T follicular helper cell (primary cell): ENCODE measurements around the gene PAFAH1B2.
"Not testable (repeated sequence)": the region's sequence is repeated elsewhere in the genome, so short reads cannot be mapped to it uniquely, and the experiment has no call there.

Source experiments
- DNase-seq: peaks from one replicate; pipeline ENCODE4 v3.0.0-alpha.2; 2020; ENCODE audit warnings: low read depth

PAFAH1B2 gene

GRCh38 chr11:117127171-117127901 lies 16.8 kb upstream of the PAFAH1B2 start:
- DNase-seq: no peak

DNA sequence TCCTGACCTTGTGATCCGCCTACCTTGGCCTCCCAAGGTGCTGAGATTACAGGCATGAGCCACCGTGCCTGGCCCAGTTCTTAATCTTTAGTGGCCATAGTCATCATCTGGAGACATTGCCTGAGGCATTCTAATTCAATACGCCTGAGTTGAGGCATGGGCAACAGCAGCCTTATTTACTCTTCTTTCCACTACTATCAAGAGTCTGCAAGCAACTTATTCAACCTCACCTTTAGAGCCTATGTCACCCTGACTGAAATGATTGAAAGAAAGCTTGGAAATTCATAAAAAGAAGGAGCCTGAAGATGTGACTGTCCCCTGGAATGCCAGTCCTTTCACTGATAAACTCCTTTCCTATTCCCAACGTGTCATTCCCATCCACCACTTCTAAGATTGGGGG lies 15.8 kb upstream of the PAFAH1B2 start:
- no peak for DNase-seq

DNA sequence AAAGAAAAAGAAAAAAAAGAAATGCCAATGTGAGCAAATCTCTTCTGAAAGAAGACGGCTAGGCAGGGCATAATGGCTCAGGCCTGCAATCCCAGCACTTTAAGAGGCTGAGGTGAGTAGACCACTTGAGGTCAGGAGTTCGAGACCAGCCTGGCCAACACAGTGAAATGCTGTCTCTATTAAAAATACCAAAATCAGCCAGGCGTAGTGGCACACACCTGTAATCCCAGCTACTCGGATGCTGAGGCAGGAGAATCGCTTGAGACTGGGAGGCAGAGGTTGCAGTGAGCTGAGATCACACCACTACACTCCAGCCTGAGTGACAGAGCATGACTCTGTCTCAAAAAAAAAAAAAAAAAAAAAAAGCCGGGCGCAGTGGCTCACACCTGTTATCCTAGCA lies 13.7 kb upstream of the PAFAH1B2 start:
- not testable (repeated sequence) for DNase-seq

GRCh38 chr11:117130879-117131278 lies 13.2 kb upstream of the PAFAH1B2 start:
- no peak for DNase-seq

DNA sequence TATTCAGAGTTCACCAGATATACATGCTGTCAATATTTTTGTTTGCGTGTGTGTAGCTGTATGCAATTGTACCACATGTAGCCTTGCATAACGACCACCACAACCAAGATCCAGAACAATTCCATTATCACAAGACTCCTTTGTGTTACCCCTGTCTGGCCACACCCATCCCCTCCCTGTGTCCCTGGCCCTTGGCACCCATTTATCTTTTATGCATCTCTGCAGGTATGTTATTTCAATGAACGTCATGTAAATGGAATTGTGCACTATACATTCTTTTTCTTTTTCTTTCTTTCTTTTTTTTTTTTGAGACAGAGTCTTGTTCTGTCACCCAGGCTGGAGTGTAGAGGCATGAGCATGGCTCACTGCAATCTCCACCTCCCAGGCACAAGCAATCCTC lies 9.7 kb upstream of the PAFAH1B2 start:
- no peak for DNase-seq

DNA sequence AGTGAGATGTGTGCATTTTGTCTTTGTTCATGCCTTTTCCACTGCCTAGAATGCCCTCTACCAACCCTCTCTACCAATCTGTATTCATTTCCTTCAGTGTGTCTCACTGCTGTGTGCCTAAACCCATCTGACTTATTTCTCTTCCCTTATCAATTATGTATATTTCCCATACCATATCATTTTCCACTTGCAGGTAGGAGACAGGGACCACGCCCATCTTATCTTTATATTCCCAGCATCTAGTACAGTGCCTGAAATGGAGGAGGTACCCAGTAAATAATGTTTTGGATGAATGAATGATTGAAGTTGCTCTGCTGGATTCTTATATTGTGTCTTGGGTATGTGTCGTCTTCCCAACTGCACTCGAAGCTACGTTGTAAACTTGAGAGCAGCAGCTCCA lies 9.1 kb upstream of the PAFAH1B2 start:
- not testable (repeated sequence) for DNase-seq

DNA sequence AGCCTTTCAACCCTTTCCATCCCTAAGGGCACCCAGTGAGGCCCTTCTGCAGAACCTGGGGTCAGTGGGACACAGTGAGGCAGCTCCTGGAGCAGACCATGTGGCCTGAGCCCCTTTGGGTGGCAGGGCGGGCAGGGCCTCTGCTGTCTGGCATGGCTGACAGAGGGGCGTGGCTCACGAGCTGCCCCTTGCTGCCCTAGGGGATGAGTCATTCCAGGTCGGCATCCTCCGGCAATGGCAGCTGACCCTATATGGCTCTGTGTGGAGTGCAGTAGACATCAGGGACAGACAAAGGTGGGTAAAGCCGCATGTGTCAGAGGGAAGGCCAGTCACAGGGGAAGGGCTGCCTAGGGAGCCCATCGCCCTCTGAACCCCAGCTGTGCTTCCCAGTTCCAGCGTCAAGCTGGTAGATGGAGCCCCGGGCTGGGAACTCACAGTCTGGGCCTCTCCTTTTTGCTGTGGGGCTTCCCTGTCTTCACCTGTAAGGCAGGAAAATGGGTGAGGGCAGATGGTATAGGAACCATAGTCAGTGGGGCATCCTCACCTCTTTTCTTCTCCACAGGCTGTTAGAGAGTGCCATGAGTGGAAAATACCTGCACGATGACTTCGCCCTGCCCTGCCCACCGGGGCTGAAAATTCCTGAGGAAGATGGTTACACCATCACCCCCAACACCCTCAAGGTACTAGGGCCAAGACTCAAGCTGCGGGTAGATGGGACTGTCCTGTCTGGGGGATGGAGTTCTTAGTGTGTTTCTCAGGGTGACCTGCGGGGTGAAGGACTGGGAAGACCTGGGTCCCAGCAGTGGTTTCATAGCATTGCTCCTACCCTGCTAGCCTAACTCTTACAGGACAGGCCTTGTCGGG lies 6.6 kb upstream of the PAFAH1B2 start:
- DNase-seq: not testable (repeated sequence)

DNA sequence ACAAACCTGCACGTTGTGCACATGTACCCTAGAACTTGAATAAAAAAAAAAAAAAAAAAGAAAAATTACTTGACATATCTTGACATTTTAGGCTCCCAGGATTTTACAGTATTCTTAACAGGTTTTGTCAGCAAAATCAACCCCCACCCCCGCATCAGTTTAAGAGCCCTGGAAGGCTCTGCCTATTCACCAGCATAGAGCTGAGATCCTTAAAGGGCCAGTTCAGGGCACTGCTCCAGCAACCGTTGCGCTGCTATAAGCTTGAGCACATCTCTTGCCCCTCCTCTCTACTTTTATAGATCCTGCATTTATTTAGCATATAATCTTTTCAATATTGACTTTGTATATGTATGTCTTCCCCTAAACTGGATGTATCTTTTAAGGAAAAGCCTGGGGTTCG lies 697 bp upstream of the PAFAH1B2 start:
- no peak for DNase-seq

DNA sequence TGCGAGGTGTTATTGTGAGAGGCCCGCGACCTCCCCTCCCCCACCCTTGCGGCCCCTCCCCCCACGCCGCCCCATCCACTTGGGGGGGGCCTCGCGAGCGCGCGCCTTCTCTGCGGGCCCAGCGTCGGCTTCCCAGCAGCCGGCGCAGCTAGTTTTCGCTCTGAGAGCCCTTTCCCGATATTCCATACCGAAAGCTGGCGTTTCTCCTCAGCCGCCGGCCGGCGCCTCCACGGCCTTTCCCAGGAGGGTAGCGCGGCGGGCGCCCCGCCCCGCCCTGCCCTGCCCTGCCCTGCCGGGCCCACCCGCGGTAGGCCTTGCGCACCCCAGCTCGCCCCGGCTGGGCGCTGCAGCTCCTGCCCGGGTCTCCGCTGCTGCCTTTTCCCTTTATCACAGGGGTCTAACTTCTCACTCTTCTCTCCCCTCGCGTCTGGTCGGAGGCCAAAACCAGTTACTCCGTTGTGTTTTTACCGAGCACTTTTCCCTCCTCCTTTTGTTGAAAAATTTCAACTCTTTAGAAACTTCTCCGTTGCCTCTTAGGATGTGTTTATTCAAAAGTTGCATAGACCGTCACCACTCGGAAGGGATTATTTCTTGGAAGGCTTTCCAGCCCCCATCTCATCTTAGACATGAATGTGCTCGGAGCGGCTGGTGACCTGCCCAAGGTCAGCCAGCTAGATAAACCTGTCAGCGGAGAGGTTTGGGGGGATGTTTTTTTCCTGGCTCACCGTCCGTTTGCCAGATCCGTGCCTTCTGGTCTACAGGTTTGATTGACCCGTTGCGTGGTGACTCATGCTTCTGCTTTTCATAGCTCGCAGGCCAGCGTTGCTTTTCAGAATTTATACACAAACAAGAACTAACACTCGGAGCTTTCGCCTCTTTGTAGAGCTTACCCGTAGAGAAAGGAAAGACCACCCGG lies 648 bp downstream of the PAFAH1B2 start:
- DNase-seq: no peak

DNA sequence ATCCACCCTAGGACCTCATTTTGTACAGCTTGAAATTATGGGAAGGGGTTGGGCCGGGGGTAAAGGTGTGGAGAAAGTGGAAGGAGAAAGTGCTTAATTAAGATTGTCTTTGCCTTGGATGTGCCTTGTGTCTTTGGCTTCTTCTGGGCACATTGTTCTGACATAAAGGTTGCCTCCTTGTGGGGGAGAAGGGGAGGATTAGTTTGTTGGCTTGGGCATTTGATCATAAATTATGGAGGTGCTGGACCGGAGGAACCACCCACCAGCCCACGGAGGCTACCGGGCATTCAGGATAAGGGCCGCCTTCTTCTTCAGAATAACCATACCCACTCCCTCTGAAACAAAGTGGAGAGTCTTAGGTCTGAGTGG lies 1.3 kb downstream of the PAFAH1B2 start:
- no peak for DNase-seq

DNA sequence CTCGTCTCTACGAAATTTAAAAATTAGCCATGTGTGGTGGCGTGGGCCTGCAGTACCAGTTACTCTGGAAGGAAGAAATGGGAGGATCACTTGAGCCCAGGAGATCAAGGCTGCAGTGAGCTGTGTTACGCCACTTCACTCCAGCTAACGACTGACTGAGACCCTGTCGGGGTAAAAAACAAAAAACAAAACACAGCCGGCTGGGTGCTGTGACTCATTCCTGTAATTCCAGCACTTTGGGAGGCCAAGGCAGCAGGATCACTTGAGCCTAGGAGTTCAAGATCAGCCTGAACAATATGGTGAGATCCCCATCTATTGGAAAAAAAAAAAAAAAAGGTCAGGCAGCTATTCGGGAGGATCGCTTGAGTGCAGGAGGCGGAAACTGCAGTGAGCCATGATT lies 2.4 kb downstream of the PAFAH1B2 start:
- no peak for DNase-seq

GRCh38 chr11:117152066-117152465 lies 8.0 kb downstream of the PAFAH1B2 start:
- no peak for DNase-seq

DNA sequence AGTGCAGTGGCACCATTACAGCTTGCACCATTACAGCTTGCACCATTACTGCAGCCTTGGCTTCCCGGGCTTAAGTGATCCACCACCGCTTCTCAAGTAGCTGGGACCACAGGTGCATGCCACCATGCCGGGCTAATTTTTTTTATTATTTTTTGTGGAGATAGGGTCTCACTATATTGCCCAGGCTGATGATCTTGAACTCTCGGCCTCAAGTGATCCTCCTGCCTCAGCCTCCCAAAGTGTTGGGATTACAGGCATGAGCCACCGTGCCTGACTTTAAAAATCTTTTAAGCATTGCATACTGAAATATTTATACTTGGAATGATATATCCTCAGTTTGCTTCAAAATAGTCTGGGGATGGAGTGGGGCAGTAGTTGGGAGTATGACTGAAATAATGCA lies 10.4 kb downstream of the PAFAH1B2 start:
- DNase-seq: no peak

- DNase-seq: no peak
Observed at GRCh38 chr11:117157507-117157906, 13.4 kb downstream of the PAFAH1B2 start.

DNA sequence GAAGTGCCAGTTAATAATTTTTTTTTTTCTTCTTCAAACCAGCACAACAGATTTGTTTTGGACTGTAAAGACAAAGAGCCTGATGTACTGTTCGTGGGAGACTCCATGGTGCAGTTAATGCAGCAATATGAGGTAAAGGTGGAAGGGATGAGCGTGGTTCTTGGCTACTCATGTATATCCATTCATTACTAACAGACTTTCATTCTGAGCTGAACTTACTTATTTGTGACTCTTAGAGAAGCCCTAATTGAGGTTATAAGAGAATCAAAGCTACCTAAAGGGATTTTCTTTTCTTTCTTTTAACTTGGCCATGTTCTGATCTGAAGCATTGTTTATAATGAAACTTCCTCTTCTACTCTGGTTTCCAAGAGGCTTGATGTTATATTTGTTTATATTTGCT lies 15.8 kb downstream of the PAFAH1B2 start:
- no peak for DNase-seq

DNA sequence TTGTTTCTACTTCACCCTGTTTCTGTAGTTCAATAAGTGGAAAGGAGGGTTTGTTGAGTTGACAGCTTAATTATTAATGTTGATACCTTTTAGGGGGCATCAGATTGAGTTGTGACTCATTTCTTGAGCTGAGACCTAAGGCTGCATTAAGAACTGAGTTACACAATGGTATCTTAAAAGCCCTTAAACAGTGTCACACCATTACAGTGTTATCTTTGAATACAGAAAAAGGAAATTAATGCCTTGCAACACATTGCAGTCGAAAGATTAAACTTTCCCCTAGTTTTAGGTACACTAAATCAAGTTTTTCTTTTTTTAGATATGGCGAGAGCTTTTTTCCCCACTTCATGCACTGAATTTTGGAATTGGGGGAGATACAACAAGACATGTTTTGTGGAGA lies 16.7 kb downstream of the PAFAH1B2 start:
- no peak for DNase-seq

- no peak for DNase-seq
Observed at GRCh38 chr11:117166491-117166890, 22.4 kb downstream of the PAFAH1B2 start.

GRCh38 chr11:117169736-117170135 lies 25.6 kb downstream of the PAFAH1B2 start:
- no peak for DNase-seq

DNA sequence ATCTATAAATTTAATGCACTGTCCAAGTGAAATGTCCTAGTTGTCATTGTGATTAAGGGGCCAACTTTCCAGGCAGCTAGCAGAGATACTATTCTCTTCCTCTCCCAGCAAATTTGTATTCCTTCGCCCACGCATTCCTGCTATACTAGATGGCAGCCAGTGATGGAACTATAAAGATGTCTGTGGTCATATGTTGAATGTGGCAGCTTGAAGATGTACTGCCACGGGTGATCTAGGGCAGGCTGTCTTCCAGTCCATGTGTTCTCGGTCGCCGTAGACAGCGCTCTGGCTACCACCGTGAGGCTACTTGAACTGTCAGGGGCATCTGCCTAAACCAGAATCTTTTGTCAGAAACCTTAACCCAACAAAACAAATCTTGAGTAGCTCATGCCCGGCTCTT lies 26.1 kb downstream of the PAFAH1B2 start:
- DNase-seq: no peak

- DNase-seq: no peak
Observed at GRCh38 chr11:117171007-117171403, 26.9 kb downstream of the PAFAH1B2 start.

DNA sequence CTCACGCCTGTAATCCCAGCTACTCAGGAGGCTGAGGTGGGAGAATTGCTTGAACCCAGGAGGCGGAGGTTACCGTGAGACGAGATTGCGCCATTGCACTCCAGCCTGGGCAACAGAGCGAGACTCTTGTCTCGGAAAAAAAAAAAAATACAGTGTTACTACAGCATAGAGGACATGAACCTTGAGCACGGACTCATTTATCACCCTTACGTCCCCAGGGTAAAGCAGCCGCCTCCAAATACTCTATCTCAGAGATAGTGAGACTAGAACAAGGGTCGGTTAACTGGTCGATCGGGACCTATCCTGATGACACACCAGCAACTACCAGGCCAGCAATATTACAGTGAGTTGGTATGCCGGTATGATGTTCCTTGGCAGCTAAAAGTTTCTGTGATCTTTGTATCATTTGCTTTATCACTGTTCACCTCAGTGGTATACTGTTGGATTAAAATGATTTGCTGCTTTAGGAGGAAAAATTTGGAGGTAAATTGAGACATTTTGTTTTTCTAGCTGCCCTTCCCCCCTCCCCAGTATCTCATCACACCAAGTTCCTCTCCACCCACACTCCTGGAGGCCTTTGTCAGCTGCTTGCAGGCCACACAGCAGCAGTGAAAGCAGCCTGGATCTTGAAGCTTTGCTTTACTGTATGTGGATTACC lies 27.4 kb downstream of the PAFAH1B2 start:
- no peak for DNase-seq
